K562 (cell line): Measurements from ENCODE around the gene SCYL1. TPM values are rescaled to one million over a fixed set of nuclear protein-coding genes. Genes with fewer than 3 reads are reported as not detected.

ENCODE experiments used
- ATF3 ChIP-seq, 2 experiments: fragments of 450-650 bp in 1 of 2; sonication (generic) in 1 of 2; formaldehyde crosslinking in 1 of 2; IDR thresholded peaks in 1 of 2; conservative IDR thresholded peaks in 1 of 2; 2 replicates each; pipeline versions ENCODE4 v1.6.1 to v1.8.1; 2016 to 2023; ENCODE audit warnings: mild to moderate bottlenecking in 2 of 2, moderate library complexity in 2 of 2, inconsistent platforms in 1 of 2, missing genetic modification reagents in 1 of 2
- ATF7 ChIP-seq: fragments of 450-650 bp; IDR thresholded peaks from 2 replicates; pipeline ENCODE4 v1.7.1; 2014; ENCODE audit warnings: mild to moderate bottlenecking, moderate library complexity
- BRD4 ChIP-seq: fragments of 200-600 bp; sonication (generic); IDR thresholded peaks from 2 replicates; pipeline ENCODE4 v1.6.1; 2017; ENCODE audit warnings: inconsistent platforms
- CCNT2 ChIP-seq: IDR thresholded peaks from 2 replicates; pipeline ENCODE4 v1.6.1; 2011; ENCODE audit warnings: borderline replicate concordance, low read depth, mild to moderate bottlenecking, moderate library complexity, mixed read lengths, low read length; ENCODE audit not compliant: insufficient read length; ENCODE audit errors: extremely low read depth
- E4F1 ChIP-seq: fragments of 250-450 bp; sonication (Bioruptor Pico); IDR thresholded peaks from 2 replicates; pipeline ENCODE4 v1.5.0; 2021; ENCODE audit warnings: mild to moderate bottlenecking, borderline replicate concordance
- MITF ChIP-seq: IDR thresholded peaks from 2 replicates; pipeline ENCODE4 v1.6.1; 2014; ENCODE audit warnings: antibody characterized with exemption
- NONO ChIP-seq, 2 experiments: fragments of 200-400 bp in 1 of 2; fragments of 450-650 bp in 1 of 2; formaldehyde crosslinking in 1 of 2; IDR thresholded peaks; 2 replicates each; pipeline ENCODE4 v1.6.1; 2017; ENCODE audit warnings: low read depth in 2 of 2, mild to moderate bottlenecking in 2 of 2, moderate library complexity in 2 of 2, low read length in 1 of 2
- NR1H2 ChIP-seq: sonication (generic); formaldehyde crosslinking; IDR thresholded peaks from 2 replicates; pipeline ENCODE4 v1.4.0; 2020; ENCODE audit warnings: mild to moderate bottlenecking, missing genetic modification reagents
- PHB ChIP-seq: fragments of 250-450 bp; sonication (Bioruptor Pico); IDR thresholded peaks from 2 replicates; pipeline ENCODE4 v1.5.0; 2021
- POLR2AphosphoS2 ChIP-seq: IDR thresholded peaks from 2 replicates; pipeline ENCODE4 v1.6.1; 2012; ENCODE audit warnings: low read length, improper control_type of control experiment
- RBFOX2 ChIP-seq: fragments of 200-400 bp; formaldehyde crosslinking; IDR thresholded peaks from 2 replicates; pipeline ENCODE4 v1.6.1; 2017; ENCODE audit warnings: low read depth, mild to moderate bottlenecking, low read length, moderate library complexity
- RUNX1 ChIP-seq: sonication (generic); IDR thresholded peaks from 2 replicates; pipeline ENCODE4 v1.6.1; 2016; ENCODE audit warnings: antibody characterized with exemption, low read depth
- SIN3A ChIP-seq, 2 experiments: fragments of 150-350 bp in 1 of 2; IDR thresholded peaks; 2 replicates each; pipeline ENCODE4 v1.6.1; 2011 to 2016; ENCODE audit warnings: borderline replicate concordance in 2 of 2, low read depth in 2 of 2, low read length in 2 of 2, mild to moderate bottlenecking in 2 of 2, moderate library complexity in 2 of 2; ENCODE audit not compliant: control insufficient read depth in 1 of 2
- SREBF2 ChIP-seq: sonication (generic); formaldehyde crosslinking; IDR thresholded peaks from 2 replicates; pipeline ENCODE4 v1.4.0; 2020; ENCODE audit warnings: mild to moderate bottlenecking, missing genetic modification reagents
- TAL1 ChIP-seq: fragments of 450-650 bp; IDR thresholded peaks from 2 replicates; pipeline ENCODE4 v1.6.1; 2016; ENCODE audit warnings: mild to moderate bottlenecking
- TEAD4 ChIP-seq, 2 experiments: sonication (generic) in 1 of 2; formaldehyde crosslinking in 1 of 2; IDR thresholded peaks; 2 replicates each; pipeline versions ENCODE4 v1.6.1 to v1.8.0; 2012 to 2022; ENCODE audit warnings: borderline replicate concordance in 1 of 2, inconsistent platforms in 1 of 2, low read length in 1 of 2, mild to moderate bottlenecking in 1 of 2, missing genetic modification reagents in 1 of 2
- ZBTB17 ChIP-seq: fragments of 450-650 bp; formaldehyde crosslinking; IDR thresholded peaks from 2 replicates; pipeline ENCODE4 v1.4.0; 2020; ENCODE audit warnings: mild to moderate bottlenecking
- ZNF41 ChIP-seq: fragments of 250-450 bp; sonication (Bioruptor Pico); conservative IDR thresholded peaks from 2 replicates; pipeline ENCODE4 v1.4.0; 2020; ENCODE audit warnings: mild to moderate bottlenecking
- ZNF444 ChIP-seq: fragments of 250-450 bp; sonication (Bioruptor Pico); IDR thresholded peaks from 2 replicates; pipeline ENCODE4 v1.4.0; 2020; ENCODE audit warnings: mild to moderate bottlenecking, moderate library complexity
- ZNF707 ChIP-seq: fragments of 250-450 bp; sonication (Bioruptor Pico); conservative IDR thresholded peaks from 2 replicates; pipeline ENCODE4 v1.8.0; 2022; ENCODE audit warnings: inconsistent platforms, mild to moderate bottlenecking, moderate library complexity
- ZNF778 ChIP-seq: fragments of 450-650 bp; formaldehyde crosslinking; IDR thresholded peaks from 2 replicates; pipeline ENCODE4 v1.4.0; 2020; ENCODE audit warnings: mild to moderate bottlenecking, moderate library complexity
- polyA plus RNA-seq, 8 experiments: library from polyadenylated mRNA; depleted of rRNA in 4 of 8; stranded (reverse) in 5 of 8; unstranded in 3 of 8; fragments of >200 nt; fragmentation: Nextera tagmentation in 2 of 8; fragmentation: Illumina TruSeq in 1 of 8; extraction: Ambion mirVana in 2 of 8; extraction: Trizol in 1 of 8; gene quantifications; 2 replicates each; pipeline versions ENCODE4 v1.2.1 to v1.2.3, GENCODE V29; 2011 to 2014; ENCODE audit warnings: inconsistent platforms in 1 of 8, missing spikeins in 1 of 8
- total RNA-seq, 7 experiments: library from RNA; depleted of rRNA in 6 of 7; stranded (reverse); fragments of >200 nt in 6 of 7; fragmentation: Illumina TruSeq in 2 of 7; extraction: Trizol in 2 of 7; gene quantifications; 2 replicates each; pipeline versions ENCODE4 v1.2.1 to v1.2.3, GENCODE V29; 2011 to 2021; ENCODE audit warnings: low replicate concordance in 1 of 7
- TF ChIP-seq, protein P1 (sequence below): fragments of 250-450 bp; sonication (Bioruptor Pico); IDR thresholded peaks from 2 replicates; pipeline ENCODE4 v1.8.0; 2022; ENCODE audit warnings: moderate library complexity, mild to moderate bottlenecking, inconsistent platforms

Gene SCYL1
- total and polyA plus RNA-seq, 9 of the 15 experiments (the other 6 are each of a cell fraction or from before 2014, with no cell fraction given) = 1.9 to 145 (median 57.6) TPM

DNA sequence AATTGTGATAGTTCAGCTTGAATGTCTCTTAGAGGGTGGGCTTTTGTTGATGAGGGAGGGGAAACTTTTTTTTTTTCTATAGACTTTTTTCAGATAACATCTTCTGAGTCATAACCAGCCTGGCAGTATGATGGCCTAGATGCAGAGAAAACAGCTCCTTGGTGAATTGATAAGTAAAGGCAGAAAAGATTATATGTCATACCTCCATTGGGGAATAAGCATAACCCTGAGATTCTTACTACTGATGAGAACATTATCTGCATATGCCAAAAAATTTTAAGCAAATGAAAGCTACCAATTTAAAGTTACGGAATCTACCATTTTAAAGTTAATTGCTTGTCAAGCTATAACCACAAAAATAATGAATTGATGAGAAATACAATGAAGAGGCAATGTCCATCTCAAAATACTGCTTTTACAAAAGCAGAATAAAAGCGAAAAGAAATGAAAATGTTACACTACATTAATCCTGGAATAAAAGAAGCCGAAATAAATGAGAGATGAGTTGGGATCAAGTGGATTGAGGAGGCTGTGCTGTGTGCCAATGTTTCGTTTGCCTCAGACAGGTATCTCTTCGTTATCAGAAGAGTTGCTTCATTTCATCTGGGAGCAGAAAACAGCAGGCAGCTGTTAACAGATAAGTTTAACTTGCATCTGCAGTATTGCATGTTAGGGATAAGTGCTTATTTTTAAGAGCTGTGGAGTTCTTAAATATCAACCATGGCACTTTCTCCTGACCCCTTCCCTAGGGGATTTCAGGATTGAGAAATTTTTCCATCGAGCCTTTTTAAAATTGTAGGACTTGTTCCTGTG, 22.1 kb upstream of the SCYL1 start (continued):
- no peak for TF ChIP-seq MITF
- no peak for TF ChIP-seq ZNF707
- TF ChIP-seq SREBF2 (CRISPR knock-in tag) = no peak
- no peak for TF ChIP-seq ZNF778
- TF ChIP-seq POLR2AphosphoS2 = peak; percentile 97
- peak; percentile 80 to 93; a peak in 2 of 4 replicates for TF ChIP-seq SIN3A (IDR thresholded peaks at IDR 0.05; ENCODE audit: borderline replicate concordance in 2 of 2, control insufficient read depth in 1 of 2, low read depth in 2 of 2, low read length in 2 of 2)
- peak; percentile 58 for TF ChIP-seq CCNT2
- no peak for TF ChIP-seq NR1H2 (CRISPR knock-in tag)
- peak; percentile 25; the same call in 1 of the 2 replicates for TF ChIP-seq TAL1
- peak; percentile 55; the same call in 1 of the 2 replicates for TF ChIP-seq PHB (CRISPR knock-in tag)
- TF ChIP-seq TEAD4 (IDR thresholded peaks at IDR 0.05; ENCODE audit: low read length) = no peak; the same call in none of the 2 replicates
- TF ChIP-seq TEAD4 (CRISPR knock-in tag; IDR thresholded peaks at IDR 0.05; ENCODE audit: borderline replicate concordance) = no peak
- no peak for TF ChIP-seq RUNX1
- TF ChIP-seq NONO (IDR thresholded peaks at IDR 0.05; ENCODE audit: low read depth in 2 of 2, low read length in 1 of 2) = peak in 1 of 2 experiments; percentile 34; a peak in 1 of 4 replicates
- 0 out of 2 replicates have a peak, but pooled peaks have one; percentile 5 for TF ChIP-seq ATF7
- TF ChIP-seq ATF3 (IDR thresholded peaks at IDR 0.05) = peak; percentile 57; the same call in 1 of the 2 replicates
- TF ChIP-seq ATF3 (CRISPR knock-in tag; conservative IDR thresholded peaks at IDR 0.05) = peak; percentile 19; the same call in 1 of the 2 replicates
- TF ChIP-seq ZNF444 (CRISPR knock-in tag) = peak; percentile 62
- peak; percentile 64; the same call in 1 of the 2 replicates for TF ChIP-seq E4F1 (CRISPR knock-in tag)
- TF ChIP-seq RBFOX2 = peak; percentile 71
- TF ChIP-seq BRD4 = peak; percentile 79
- TF ChIP-seq ZBTB17 (CRISPR knock-in tag) = peak; percentile 89
- TF ChIP-seq ZNF41 (CRISPR knock-in tag) = peak; percentile 81
- TF ChIP-seq, protein P1, sequence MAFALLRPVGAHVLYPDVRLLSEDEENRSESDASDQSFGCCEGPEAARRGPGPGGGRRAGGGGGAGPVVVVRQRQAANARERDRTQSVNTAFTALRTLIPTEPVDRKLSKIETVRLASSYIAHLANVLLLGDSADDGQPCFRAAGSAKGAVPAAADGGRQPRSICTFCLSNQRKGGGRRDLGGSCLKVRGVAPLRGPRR (CRISPR knock-in tag) = peak; percentile 16; the same call in 1 of the 2 replicates
